Nephron (organoid): ENCODE results near the gene EYA4.

ENCODE experiments used
- H3K27ac Mint-ChIP-seq, 3 experiments: 2 replicates each; pipeline ENCODE4 v1.8.0; 2020; ENCODE audit warnings: mixed read lengths in 3 of 3, mild to moderate bottlenecking in 2 of 3, moderate library complexity in 1 of 3
- H3K27me3 Mint-ChIP-seq: 2 replicates; pipeline ENCODE4 v1.8.0; 2021; ENCODE audit warnings: low read depth, mild to moderate bottlenecking, moderate library complexity, mixed read lengths
- H3K36me3 Mint-ChIP-seq: 2 replicates; pipeline ENCODE4 v1.8.0; 2020; ENCODE audit warnings: low read depth, mixed read lengths
- H3K4me1 Mint-ChIP-seq: 2 replicates; pipeline ENCODE4 v1.8.0; 2020; ENCODE audit warnings: mixed read lengths
- H3K4me3 Mint-ChIP-seq, 3 experiments: 2 replicates each; pipeline ENCODE4 v1.8.0; 2020; ENCODE audit warnings: mild to moderate bottlenecking in 3 of 3, mixed read lengths in 3 of 3, moderate library complexity in 2 of 3
- H3K9me3 Mint-ChIP-seq: 2 replicates; pipeline ENCODE4 v1.8.0; 2020; ENCODE audit warnings: mixed read lengths
- CTCF ChIP-seq, 3 experiments: fragments of 200-600 bp; sonication (generic); IDR thresholded peaks; one replicate each; pipeline ENCODE4 v1.5.0; 2021; ENCODE audit warnings: antibody characterized with exemption in 3 of 3; ENCODE audit not compliant: unreplicated experiment in 3 of 3

EYA4 gene

GRCh38 chr6:133218852-133219251 is 22.3 kb upstream of the EYA4 start:
- peaks cover 13% of the 10 kb centered on the region for H3K4me1 Mint-ChIP-seq
- no peak overlapping the region for H3K4me3 Mint-ChIP-seq
- H3K36me3 Mint-ChIP-seq: no peaks in the 10 kb centered on the region
- no peaks in the 10 kb centered on the region for H3K27me3 Mint-ChIP-seq
- no peak overlapping the region for H3K27ac Mint-ChIP-seq
- no peaks in the 10 kb centered on the region for H3K9me3 Mint-ChIP-seq
- TF ChIP-seq CTCF (IDR thresholded peaks at IDR 0.05; ENCODE audit: unreplicated experiment in 3 of 3): no peak

- peaks cover 11% of the 10 kb centered on the region for H3K4me1 Mint-ChIP-seq
- H3K4me3 Mint-ChIP-seq: no peak overlapping the region
- H3K27me3 Mint-ChIP-seq: no peaks in the 10 kb centered on the region
- H3K9me3 Mint-ChIP-seq: no peaks in the 10 kb centered on the region
- no peak overlapping the region for H3K27ac Mint-ChIP-seq
- H3K36me3 Mint-ChIP-seq: no peaks in the 10 kb centered on the region
- TF ChIP-seq CTCF (IDR thresholded peaks at IDR 0.05; ENCODE audit: unreplicated experiment in 3 of 3): no peak
Observed at GRCh38 chr6:133223452-133224029, 17.6 kb upstream of the EYA4 start.

GRCh38 chr6:133225560-133225959 is 15.6 kb upstream of the EYA4 start:
- Mint-ChIP-seq H3K9me3 (no peaks in the 10 kb centered on the region), H3K36me3 (no peaks in the 10 kb centered on the region), H3K27ac (no peak overlapping the region), H3K4me1 (peaks cover 11% of the 10 kb centered on the region), H3K27me3 (no peaks in the 10 kb centered on the region), H3K4me3 (no peak overlapping the region)
- no peak for TF ChIP-seq CTCF (IDR thresholded peaks at IDR 0.05; ENCODE audit: unreplicated experiment in 3 of 3)

GRCh38 chr6:133227344-133227743 is 13.8 kb upstream of the EYA4 start:
- Mint-ChIP-seq H3K27ac (no peak overlapping the region), H3K4me3 (no peak overlapping the region), H3K9me3 (no peaks in the 10 kb centered on the region), H3K27me3 (no peaks in the 10 kb centered on the region), H3K4me1 (peaks cover 11% of the 10 kb centered on the region), H3K36me3 (no peaks in the 10 kb centered on the region)
- TF ChIP-seq CTCF (IDR thresholded peaks at IDR 0.05; ENCODE audit: unreplicated experiment in 3 of 3): no peak

GRCh38 chr6:133230052-133230451 is 11.1 kb upstream of the EYA4 start:
- no peaks in the 10 kb centered on the region for H3K9me3 Mint-ChIP-seq
- TF ChIP-seq CTCF (IDR thresholded peaks at IDR 0.05; ENCODE audit: unreplicated experiment in 3 of 3): no peak
- peaks cover 11% of the 10 kb centered on the region for H3K4me1 Mint-ChIP-seq
- H3K27me3 Mint-ChIP-seq: no peaks in the 10 kb centered on the region
- no peak overlapping the region for H3K4me3 Mint-ChIP-seq
- no peaks in the 10 kb centered on the region for H3K36me3 Mint-ChIP-seq
- no peak overlapping the region for H3K27ac Mint-ChIP-seq

- H3K36me3 Mint-ChIP-seq: no peaks in the 10 kb centered on the region
- TF ChIP-seq CTCF (IDR thresholded peaks at IDR 0.05; ENCODE audit: unreplicated experiment in 3 of 3): no peak
- no peak overlapping the region for H3K27ac Mint-ChIP-seq
- peaks cover 16% of the 10 kb centered on the region for H3K4me1 Mint-ChIP-seq
- peaks cover 14% of the 10 kb centered on the region for H3K27me3 Mint-ChIP-seq
- H3K9me3 Mint-ChIP-seq: no peaks in the 10 kb centered on the region
- no peak overlapping the region for H3K4me3 Mint-ChIP-seq
Observed at GRCh38 chr6:133235221-133235620, 5.9 kb upstream of the EYA4 start.
